Measurements from ENCODE around the gene NCOR1. TPM values are rescaled to one million over a fixed set of nuclear protein-coding genes. Genes with fewer than 3 reads are reported as not detected.
A peak's percentile ranks its signal among the peaks of the same experiment; 100 is the strongest.

The NCOR1 gene
- total and polyA plus RNA-seq, 10 of the 15 experiments (the other 5 are each of a cell fraction or from before 2014, with no cell fraction given) = 34.5 to 135 (median 82.9) TPM

GRCh38 chr17:15999141-15999973 lies 216.0 kb downstream of the NCOR1 start, which contains the start of the genes TTC19 and ZSWIM7 (continued):
- TF ChIP-seq CHD2 (IDR thresholded peaks at IDR 0.05; ENCODE audit: borderline replicate concordance, low read depth, low read length) (0 out of 2 replicates have a peak, but pooled peaks have one; percentile 32), NR2C2 (IDR thresholded peaks at IDR 0.05; ENCODE audit: borderline replicate concordance, control insufficient read depth, insufficient read length, low read depth) (no peak), SRF (IDR thresholded peaks at IDR 0.05; ENCODE audit: low read depth in 2 of 2, low read length in 2 of 2) (no peak), CREB1 (IDR thresholded peaks at IDR 0.05; ENCODE audit: low read depth) (peak; percentile 99), ZNF217 (IDR thresholded peaks at IDR 0.05) (no peak), TCF7 (IDR thresholded peaks at IDR 0.05; ENCODE audit: borderline replicate concordance) (no peak), TCF12 (IDR thresholded peaks at IDR 0.05; ENCODE audit: low read depth, low read length) (0 out of 2 replicates have a peak, but pooled peaks have one; percentile 4)
- TF ChIP-seq, protein P1, sequence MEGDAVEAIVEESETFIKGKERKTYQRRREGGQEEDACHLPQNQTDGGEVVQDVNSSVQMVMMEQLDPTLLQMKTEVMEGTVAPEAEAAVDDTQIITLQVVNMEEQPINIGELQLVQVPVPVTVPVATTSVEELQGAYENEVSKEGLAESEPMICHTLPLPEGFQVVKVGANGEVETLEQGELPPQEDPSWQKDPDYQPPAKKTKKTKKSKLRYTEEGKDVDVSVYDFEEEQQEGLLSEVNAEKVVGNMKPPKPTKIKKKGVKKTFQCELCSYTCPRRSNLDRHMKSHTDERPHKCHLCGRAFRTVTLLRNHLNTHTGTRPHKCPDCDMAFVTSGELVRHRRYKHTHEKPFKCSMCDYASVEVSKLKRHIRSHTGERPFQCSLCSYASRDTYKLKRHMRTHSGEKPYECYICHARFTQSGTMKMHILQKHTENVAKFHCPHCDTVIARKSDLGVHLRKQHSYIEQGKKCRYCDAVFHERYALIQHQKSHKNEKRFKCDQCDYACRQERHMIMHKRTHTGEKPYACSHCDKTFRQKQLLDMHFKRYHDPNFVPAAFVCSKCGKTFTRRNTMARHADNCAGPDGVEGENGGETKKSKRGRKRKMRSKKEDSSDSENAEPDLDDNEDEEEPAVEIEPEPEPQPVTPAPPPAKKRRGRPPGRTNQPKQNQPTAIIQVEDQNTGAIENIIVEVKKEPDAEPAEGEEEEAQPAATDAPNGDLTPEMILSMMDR (IDR thresholded peaks at IDR 0.05 in 2 of 3, conservative IDR thresholded peaks at IDR 0.05 in 1 of 3; ENCODE audit: control insufficient read depth in 2 of 3, extremely low read depth in 1 of 3, insufficient read depth in 1 of 3, low read depth in 3 of 3, low read length in 3 of 3) = peak in 2 of 3 experiments; percentile 9 to 11; a peak in 1 of 6 replicates

Measured in GM12878 (cell line).